AG20443 (cell line): ENCODE data around the gene QSOX1.

Experiments used
- DNase-seq: peaks from one replicate; pipeline ENCODE4 v3.0.0; 2012; ENCODE audit warnings: low spot score, mixed read lengths

The QSOX1 gene

DNA sequence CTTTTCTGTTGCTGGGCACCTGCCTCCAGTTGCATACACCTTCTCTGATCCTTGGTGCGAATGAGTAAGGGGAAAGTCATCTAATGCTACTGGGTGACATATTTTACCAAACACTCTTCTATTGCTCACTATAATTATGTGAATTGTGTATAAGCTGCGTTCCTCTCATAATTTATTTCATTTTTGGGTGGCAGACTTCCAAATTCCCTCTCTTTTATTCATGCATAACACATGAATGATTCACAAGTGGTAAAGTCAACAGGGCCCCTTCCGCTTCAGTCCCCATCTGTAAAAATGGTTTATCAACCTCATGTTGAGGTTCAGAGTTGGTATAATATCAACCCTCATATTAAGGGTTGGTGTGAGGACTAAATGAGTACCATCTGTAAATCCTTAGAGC lies 3.2 kb upstream of the QSOX1 start:
- DNase-seq: peak; percentile 63

GRCh38 chr1:180152588-180152987 lies 2.1 kb upstream of the QSOX1 start:
- no peak for DNase-seq

GRCh38 chr1:180153032-180153431 lies 1.6 kb upstream of the QSOX1 start:
- no peak for DNase-seq

- DNase-seq: no peak
Observed at GRCh38 chr1:180154003-180154324, 705 bp upstream of the QSOX1 start.

DNA sequence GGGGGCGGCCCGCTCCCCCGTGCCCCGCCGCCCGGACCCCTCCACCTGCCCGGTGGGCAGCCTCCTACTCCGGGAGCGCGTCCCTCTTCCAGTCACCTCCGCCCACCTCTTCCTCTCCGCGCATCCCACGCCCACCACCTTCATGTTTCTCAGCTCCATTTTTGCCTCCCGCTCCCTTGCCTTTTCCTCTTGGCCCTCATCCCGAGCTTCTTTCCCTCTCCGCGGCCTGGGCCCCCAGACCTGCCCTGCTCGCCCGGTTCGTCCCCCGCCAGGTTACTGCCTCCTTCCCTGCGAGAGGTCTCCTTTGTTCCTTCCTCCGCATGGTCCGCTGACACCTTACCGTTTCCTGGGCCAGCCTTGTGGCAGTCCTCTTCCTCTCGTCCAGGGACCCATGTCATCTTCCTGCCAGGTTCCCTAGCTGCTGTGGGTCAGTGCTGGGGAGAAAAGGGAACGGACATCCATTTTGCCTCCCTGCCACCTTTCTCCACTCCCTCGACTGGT lies 563 bp downstream of the QSOX1 start:
- no peak for DNase-seq

DNA sequence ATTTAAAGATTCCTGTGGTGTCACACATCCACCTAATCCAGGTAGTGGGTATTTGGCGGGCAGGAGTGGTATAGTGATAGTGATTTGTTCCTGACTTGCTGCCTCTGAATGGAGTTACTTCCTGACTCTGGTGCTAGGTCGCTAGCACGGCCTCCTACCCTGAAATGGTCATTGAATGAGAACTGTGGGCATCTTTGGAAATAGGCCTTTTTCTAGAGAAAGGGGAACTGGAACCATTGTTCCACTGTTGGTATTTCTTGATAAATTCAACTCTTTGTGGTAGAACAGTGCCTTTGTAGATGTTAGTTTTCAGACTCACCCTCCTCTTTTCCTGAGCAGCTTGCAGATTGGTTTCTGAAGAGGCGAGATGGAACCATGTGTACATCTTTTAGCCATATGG lies 1.5 kb downstream of the QSOX1 start:
- no peak for DNase-seq

- peak; percentile 70 for DNase-seq
Observed at GRCh38 chr1:180156631-180157091, 2.0 kb downstream of the QSOX1 start.

- DNase-seq: peak; percentile 65
Observed at GRCh38 chr1:180157108-180157507, 2.4 kb downstream of the QSOX1 start.

DNA sequence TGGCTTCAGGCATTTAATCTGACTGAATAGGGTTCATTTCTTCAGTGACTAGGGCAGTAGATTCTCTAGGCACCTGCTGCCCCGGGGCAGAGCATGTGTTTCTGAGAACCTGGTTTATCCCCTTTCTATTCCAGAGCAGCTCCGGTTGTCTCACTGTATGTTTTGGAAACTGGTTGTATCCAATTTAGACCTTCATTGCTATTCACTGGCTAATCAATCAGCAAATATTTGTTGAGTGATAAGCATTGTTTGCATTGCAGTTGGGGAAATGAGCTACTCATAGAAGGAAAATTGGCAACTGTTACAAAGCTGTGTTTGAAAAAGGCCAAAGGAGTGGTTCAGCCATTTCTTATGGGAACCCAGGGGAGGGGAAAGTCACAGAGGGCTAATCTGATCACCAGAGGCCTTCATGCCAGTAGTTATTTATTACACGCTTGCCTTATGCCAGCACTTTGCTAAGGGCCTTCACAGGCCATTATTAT lies 2.9 kb downstream of the QSOX1 start:
- no peak for DNase-seq

DNA sequence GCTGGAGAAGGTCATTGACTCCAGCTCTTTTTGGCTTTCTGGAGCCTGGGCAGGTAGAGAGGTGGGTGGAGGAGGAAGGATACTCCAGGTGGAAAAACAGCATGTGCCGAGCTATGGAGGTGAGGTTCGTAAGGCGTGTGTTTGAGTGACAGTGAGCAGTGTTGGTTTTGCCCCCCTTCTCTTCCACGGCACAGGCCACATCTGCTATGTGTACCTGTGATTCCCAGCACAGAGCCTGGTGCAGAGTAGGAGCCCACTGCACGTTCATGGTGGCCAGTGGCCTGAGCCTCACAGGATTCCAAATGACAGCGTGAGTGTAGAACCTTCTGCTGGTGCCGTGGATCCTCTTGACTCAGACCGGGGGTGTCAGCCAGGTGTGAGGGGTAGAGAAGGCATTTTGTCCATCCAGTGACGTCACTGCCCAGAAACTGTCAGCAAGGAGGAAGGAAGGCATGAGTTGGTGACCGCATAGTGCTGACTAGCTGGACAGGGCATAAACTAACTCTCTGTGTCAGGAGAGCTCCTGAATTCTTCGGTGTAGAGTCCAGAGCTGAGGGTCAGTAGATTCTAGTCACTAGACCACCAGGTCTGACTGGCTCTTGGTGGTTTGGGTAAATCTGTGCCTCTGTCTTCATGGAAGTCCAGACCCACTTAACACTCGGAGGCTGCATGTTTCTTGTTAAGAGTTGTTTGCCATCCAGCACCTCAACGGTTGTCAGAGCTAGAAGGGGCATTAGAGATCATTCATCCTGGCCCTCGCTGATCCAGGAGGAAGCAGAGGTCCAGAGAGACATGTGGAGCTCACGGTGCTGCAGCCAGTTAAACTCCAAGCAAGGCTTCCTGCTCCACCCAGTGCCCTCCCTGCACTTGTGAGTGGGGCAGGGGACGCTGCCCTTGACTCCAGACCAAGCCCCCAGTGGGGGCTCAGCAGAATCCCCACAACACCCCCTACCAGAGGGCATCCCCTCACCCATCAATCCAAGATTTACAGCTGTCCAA lies 3.8 kb downstream of the QSOX1 start:
- DNase-seq: no peak

GRCh38 chr1:180160357-180160756 lies 5.7 kb downstream of the QSOX1 start:
- DNase-seq: no peak

GRCh38 chr1:180163041-180163440 lies 8.4 kb downstream of the QSOX1 start:
- no peak for DNase-seq

DNA sequence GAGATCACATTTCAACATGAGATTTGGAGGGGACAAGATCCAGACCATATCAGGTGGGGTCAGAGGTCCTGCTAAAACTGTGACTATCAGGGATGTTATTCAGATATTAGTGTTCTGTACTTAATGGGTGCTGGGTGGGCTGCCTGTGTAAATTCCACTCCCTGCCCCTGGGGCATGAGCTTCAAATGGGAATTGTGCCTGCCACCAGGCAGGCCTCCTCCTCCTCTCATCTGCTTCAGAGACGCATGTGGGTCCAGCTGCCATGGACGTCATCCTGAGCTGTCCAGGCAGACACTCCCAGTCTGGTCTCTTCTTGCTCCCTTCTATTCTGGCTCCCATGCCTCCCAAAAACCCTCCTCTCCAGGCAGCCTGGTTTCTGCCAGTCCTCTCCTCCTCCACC lies 10.4 kb downstream of the QSOX1 start:
- DNase-seq: no peak

DNA sequence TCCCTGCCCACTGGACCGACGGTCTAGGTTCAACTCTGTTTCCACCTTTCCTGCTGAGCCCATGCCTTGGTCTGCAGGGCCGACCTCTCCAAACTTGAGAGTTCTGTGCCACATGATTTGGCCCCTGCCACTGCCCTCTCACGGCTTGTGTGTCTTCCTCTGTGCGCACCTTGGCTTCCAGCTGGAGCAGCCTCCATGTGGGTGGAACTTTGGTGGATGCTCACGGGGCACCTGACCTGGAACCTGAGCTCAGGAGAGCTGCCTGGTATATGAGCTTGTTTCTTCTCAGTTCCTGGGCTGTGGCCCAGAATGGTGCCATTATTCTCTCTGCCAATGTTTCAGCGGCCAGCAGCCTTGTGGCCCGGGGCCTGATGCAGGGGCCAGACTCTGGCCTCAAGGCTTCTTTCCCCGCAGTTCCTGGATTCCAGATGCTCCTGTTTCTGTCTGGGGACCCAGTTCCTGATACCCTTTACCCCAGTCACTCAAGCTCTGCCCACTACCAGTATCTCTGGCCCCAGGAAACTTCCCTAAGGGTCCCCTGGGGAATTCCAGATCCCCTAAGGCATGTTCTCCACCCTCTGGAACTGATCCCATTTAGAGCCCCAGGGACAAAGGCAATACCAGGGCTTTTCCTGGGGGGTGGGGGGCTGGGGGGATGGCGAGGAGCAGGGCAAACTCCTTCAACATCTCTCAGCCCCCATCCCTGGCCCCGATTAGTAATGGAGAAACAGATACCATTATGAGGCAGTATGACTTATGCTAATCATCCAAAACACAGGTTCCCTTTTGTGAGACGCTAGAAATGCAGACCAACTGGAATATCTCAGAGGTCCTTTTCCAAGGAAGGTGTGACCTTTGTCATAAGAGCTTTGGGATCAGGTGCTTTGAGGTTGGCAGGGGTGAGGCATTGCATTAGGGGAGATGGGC lies 11.1 kb downstream of the QSOX1 start:
- DNase-seq: no peak

DNA sequence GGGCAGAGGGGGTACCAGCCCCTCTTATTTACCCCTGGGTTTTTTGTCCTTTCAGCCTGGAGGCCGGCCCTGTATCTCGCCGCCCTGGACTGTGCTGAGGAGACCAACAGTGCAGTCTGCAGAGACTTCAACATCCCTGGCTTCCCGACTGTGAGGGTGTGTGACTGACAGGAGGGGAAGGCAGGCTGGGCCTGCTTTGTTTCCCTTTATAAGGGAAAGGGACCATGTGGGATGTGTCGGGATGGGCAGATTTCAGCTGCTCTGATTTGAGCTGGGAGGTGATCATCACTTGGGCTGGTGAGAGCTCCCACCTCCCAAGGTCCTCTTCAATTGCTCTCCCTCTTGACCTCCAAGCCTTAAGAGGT lies 11.7 kb downstream of the QSOX1 start:
- no peak for DNase-seq

DNA sequence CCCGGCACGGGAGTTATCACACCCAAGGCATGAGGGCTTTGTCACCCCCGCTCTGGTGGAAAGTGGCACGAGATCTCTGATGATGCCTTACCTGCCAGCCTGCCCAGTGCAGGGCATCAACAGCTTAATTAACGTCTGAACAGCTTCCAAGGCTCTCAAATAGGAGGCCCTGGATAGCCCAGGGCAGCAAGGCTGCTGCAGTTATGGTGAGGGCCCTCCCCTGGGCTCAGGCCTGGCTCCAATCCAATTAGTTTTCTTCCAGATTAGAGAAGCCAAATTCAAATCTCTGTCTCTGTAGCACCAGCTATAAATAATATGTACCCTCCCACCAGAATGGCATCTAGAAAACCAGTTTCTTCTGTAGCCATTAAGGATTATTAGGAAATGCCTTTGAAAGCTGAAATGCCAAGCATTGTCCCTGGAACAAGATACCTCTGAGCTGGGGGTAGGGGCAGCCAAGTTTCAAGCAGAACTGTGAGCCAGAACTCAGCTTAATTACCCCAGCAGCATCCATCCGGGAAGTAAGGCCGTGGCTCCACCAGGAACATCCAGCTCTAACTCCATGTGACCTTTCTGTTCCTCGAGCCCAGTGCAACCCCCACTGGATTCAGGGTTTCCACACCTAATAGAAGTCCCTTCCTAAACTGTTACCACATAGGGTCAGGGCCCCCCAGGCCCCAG lies 12.5 kb downstream of the QSOX1 start:
- no peak for DNase-seq

GRCh38 chr1:180167721-180168467 lies 13.2 kb downstream of the QSOX1 start:
- DNase-seq: no peak

DNA sequence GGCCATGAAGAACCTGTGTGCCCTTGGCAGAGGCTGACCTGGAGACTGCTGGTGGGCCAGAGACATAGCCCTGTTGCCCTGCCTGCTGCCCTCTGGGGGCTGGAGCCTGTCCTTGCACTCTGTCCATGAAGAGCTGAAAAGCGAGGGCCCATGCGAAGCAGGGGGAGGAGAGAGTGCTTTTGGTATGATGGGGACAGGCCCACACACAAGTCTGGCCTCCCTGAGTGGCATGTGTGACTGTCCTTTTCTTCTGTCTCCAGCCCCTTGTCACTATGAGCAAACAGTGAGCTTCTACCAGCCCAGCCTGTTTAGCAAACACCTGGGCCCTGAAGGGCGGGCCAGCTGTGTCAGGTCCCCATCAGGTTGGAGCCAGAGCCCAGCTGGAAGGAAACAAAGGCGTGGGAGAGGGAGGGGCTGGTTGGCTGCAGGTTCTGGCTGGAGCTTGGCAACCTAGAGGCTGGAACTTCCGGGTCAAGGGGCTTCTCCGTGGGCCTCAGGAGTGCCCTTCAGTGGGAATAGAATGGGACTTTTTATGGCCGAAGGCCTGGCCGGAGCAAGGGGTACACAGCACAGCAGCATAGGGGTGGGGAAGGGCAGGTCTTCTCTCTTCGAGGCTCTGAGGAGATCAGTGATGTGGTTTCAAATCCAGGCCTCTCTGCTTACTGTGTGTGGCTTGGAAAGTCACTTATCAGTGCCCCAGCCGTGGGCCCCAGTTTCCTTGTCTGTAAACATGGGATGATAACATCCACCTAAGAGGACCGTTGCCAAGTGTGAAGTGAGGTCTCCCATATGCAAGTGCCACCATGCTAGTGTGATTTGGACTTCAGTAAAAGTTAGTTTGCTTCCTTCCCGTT lies 14.3 kb downstream of the QSOX1 start:
- DNase-seq: peak; percentile 53

GRCh38 chr1:180169640-180170195 lies 15.0 kb downstream of the QSOX1 start:
- no peak for DNase-seq
